GM19239 (cell line): ENCODE measurements around the gene CDC42EP2.
A peak's percentile ranks its signal among the peaks of the same experiment; 100 is the strongest.

ENCODE experiments used
- DNase-seq: peaks from one replicate; pipeline ENCODE4 v3.0.0; 2011; ENCODE audit warnings: low spot score; ENCODE audit not compliant: insufficient read length
- FAIRE-seq: peaks from 2 replicates; lab custom pipeline; 2011; peaks lifted over from hg19 to GRCh38; lab: Jason Lieb, UNC

CDC42EP2 gene

GRCh38 chr11:65314501-65315203 lies at the start of gene CDC42EP2:
Gene CDC42EP2 (plus strand): TSS chr11:65314866. CDS start chr11:65320899, 6,033 bp downstream.
- peak; percentile 91 for DNase-seq
- FAIRE-seq = no peak

- DNase-seq (no peak), FAIRE-seq (no peak)
Measured at GRCh38 chr11:65266210-65266609, 48.5 kb upstream of the CDC42EP2 start.

GRCh38 chr11:65274735-65275682 lies 39.7 kb upstream of the CDC42EP2 start:
- no peak for DNase-seq
- no peak for FAIRE-seq

- no peak for DNase-seq
- FAIRE-seq = no peak
Measured at GRCh38 chr11:65275906-65276305, 38.8 kb upstream of the CDC42EP2 start.

GRCh38 chr11:65277631-65278277 lies 36.9 kb upstream of the CDC42EP2 start:
- FAIRE-seq = no peak
- DNase-seq = no peak

- FAIRE-seq = no peak
Measured at GRCh38 chr11:65278356-65278755, 36.3 kb upstream of the CDC42EP2 start.

GRCh38 chr11:65279279-65279678 lies 35.4 kb upstream of the CDC42EP2 start:
- no peak for FAIRE-seq

More at GRCh38 chr11:65278356-65278755, 36.3 kb upstream of the CDC42EP2 start:
- DNase-seq = no peak

GRCh38 chr11:65279741-65280440 lies 34.8 kb upstream of the CDC42EP2 start:
- DNase-seq = no peak

More at GRCh38 chr11:65279279-65279678, 35.4 kb upstream of the CDC42EP2 start:
- DNase-seq = no peak

GRCh38 chr11:65280646-65281045 lies 34.0 kb upstream of the CDC42EP2 start:
- FAIRE-seq (no peak), DNase-seq (no peak)

More at GRCh38 chr11:65279741-65280440, 34.8 kb upstream of the CDC42EP2 start:
- no peak for FAIRE-seq

GRCh38 chr11:65286686-65287085 lies 28.0 kb upstream of the CDC42EP2 start:
- no peak for FAIRE-seq
- no peak for DNase-seq

GRCh38 chr11:65287601-65288000 lies 27.1 kb upstream of the CDC42EP2 start:
- FAIRE-seq (no peak), DNase-seq (no peak)

- DNase-seq = no peak
- no peak for FAIRE-seq
Measured at GRCh38 chr11:65288706-65289536, 25.7 kb upstream of the CDC42EP2 start.

GRCh38 chr11:65290448-65291165 lies 24.1 kb upstream of the CDC42EP2 start:
- FAIRE-seq (no peak), DNase-seq (no peak)

- no peak for FAIRE-seq
Measured at GRCh38 chr11:65291613-65292012, 23.1 kb upstream of the CDC42EP2 start.

GRCh38 chr11:65292890-65293289 lies 21.8 kb upstream of the CDC42EP2 start:
- DNase-seq = no peak
- no peak for FAIRE-seq

More at GRCh38 chr11:65291613-65292012, 23.1 kb upstream of the CDC42EP2 start:
- DNase-seq = no peak

GRCh38 chr11:65293909-65294381 lies 20.7 kb upstream of the CDC42EP2 start:
- DNase-seq (no peak), FAIRE-seq (no peak)

GRCh38 chr11:65295001-65295400 lies 19.7 kb upstream of the CDC42EP2 start:
- no peak for FAIRE-seq
- no peak for DNase-seq
